Tibial nerve (tissue), 4 donors: Measurements from ENCODE around the gene SOX12. TPM values are rescaled to one million over a fixed set of nuclear protein-coding genes. Genes with fewer than 3 reads are reported as not detected.

Experiments used
- DNase-seq, 2 donors: peaks; one replicate each; pipeline ENCODE4 v3.0.0-alpha.2; 2019; ENCODE audit warnings: low spot score in 2 of 2
- H3K27ac ChIP-seq, 4 donors: fragments of 200-600 bp; sonication (generic) in 3 of 4; one replicate each; pipeline ENCODE4 v1.5.1; 2017 to 2019; ENCODE audit warnings: mild to moderate bottlenecking in 1 of 4
- H3K27me3 ChIP-seq, 2 donors: fragments of 200-600 bp; sonication (generic) in 1 of 2; one replicate each; pipeline versions ENCODE4 v1.5.1 to v1.6.0; 2017 to 2019
- H3K36me3 ChIP-seq, 3 donors: fragments of 200-600 bp; sonication (generic); one replicate each; pipeline ENCODE4 v1.5.1; 2018 to 2019
- H3K4me1 ChIP-seq, 4 donors: fragments of 200-600 bp; sonication (generic) in 3 of 4; one replicate each; pipeline ENCODE4 v1.5.1; 2017 to 2019
- H3K4me3 ChIP-seq, 4 donors: fragments of 200-600 bp; sonication (generic) in 3 of 4; one replicate each; pipeline ENCODE4 v1.5.1; 2017 to 2019; ENCODE audit warnings: mild to moderate bottlenecking in 1 of 4, moderate library complexity in 1 of 4
- H3K9me3 ChIP-seq, 4 donors: fragments of 200-600 bp; sonication (generic) in 3 of 4; one replicate each; pipeline ENCODE4 v1.5.1; 2017 to 2019
- CTCF ChIP-seq, 5 experiments: fragments of 200-600 bp in 3 of 5; fragments of 450-650 bp in 2 of 5; sonication (generic) in 3 of 5; IDR thresholded peaks; one replicate each; pipeline ENCODE4 v1.5.1; 2016 to 2019; ENCODE audit warnings: antibody characterized with exemption in 5 of 5, mild to moderate bottlenecking in 3 of 5, moderate library complexity in 2 of 5
- EP300 ChIP-seq, 2 donors: sonication (generic); formaldehyde crosslinking; IDR thresholded peaks; one replicate each; pipeline ENCODE4 v1.6.1; 2017; ENCODE audit warnings: antibody characterized with exemption in 2 of 2, mild to moderate bottlenecking in 1 of 2
- POLR2A ChIP-seq, 2 donors: fragments of 450-650 bp; IDR thresholded peaks; one replicate each; pipeline ENCODE4 v1.6.1; 2017; ENCODE audit warnings: antibody characterized with exemption in 2 of 2, mild to moderate bottlenecking in 2 of 2, moderate library complexity in 2 of 2
- WGBS, 2 donors: methylation state at CpG; one replicate each; pipeline ENCODE4 v1.1.5; 2018; 5-methylcytosine and 5-hydroxymethylcytosine counted together
- total RNA-seq, 4 donors: library from RNA; depleted of rRNA; stranded (reverse); fragments of >200 nt; gene quantifications; one replicate each; pipeline ENCODE4 v1.1.0, GENCODE V29; 2016

The SOX12 gene
- total RNA-seq, 4 donors from 2014 or later = 4.6 to 9.8 (median 8.6) TPM

GRCh38 chr20:310645-311044, 14.7 kb upstream of the SOX12 start:
- H3K4me3 ChIP-seq = peak overlapping the region in 3 of 4 donors; percentile 51 to 66 (median 53)
- H3K36me3 ChIP-seq = no peaks in the 10 kb centered on the region
- H3K9me3 ChIP-seq = no peaks in the 10 kb centered on the region
- DNase-seq = no peak
- H3K27me3 ChIP-seq = no peaks in the 10 kb centered on the region
- WGBS, 2 donors = 2 to 3% methylated on average over 7 of the region's 7 CpGs
- peak overlapping the region; percentile 83 to 97 (median 94) for H3K27ac ChIP-seq
- TF ChIP-seq POLR2A (IDR thresholded peaks at IDR 0.05) (no peak), CTCF (IDR thresholded peaks at IDR 0.05) (no peak), EP300 (IDR thresholded peaks at IDR 0.05) (no peak)
- peaks cover 0 to 20% (median 7%) of the 10 kb centered on the region in 4 donors for H3K4me1 ChIP-seq

- no peaks in the 10 kb centered on the region for H3K9me3 ChIP-seq
- no peak for DNase-seq
- TF ChIP-seq POLR2A (IDR thresholded peaks at IDR 0.05) (no peak), EP300 (IDR thresholded peaks at IDR 0.05) (no peak), CTCF (IDR thresholded peaks at IDR 0.05) (no peak)
- H3K4me1 ChIP-seq = peaks cover 0 to 20% (median 7%) of the 10 kb centered on the region in 4 donors
- 89 to 94% methylated on average over 7 of the region's 7 CpGs for WGBS, 2 donors
- no peaks in the 10 kb centered on the region for H3K36me3 ChIP-seq
- H3K27ac ChIP-seq = no peak overlapping the region
- no peak overlapping the region for H3K4me3 ChIP-seq
- no peaks in the 10 kb centered on the region for H3K27me3 ChIP-seq
Observed at GRCh38 chr20:311609-312008, 13.7 kb upstream of the SOX12 start.

- Histone ChIP-seq H3K36me3 (no peaks in the 10 kb centered on the region), H3K4me3 (no peak overlapping the region), H3K27ac (no peak overlapping the region), H3K27me3 (no peaks in the 10 kb centered on the region), H3K4me1 (peaks cover 0 to 20% (median 7%) of the 10 kb centered on the region in 4 donors), H3K9me3 (no peaks in the 10 kb centered on the region)
- WGBS, 2 donors = 86 to 88% methylated on average over 8 of the region's 8 CpGs
- DNase-seq = no peak
- TF ChIP-seq CTCF (IDR thresholded peaks at IDR 0.05) (no peak), EP300 (IDR thresholded peaks at IDR 0.05) (no peak), POLR2A (IDR thresholded peaks at IDR 0.05) (no peak)
Observed at GRCh38 chr20:312067-312466, 13.3 kb upstream of the SOX12 start.

GRCh38 chr20:312866-313265, 12.5 kb upstream of the SOX12 start:
- H3K27me3 ChIP-seq = no peaks in the 10 kb centered on the region
- H3K9me3 ChIP-seq = no peaks in the 10 kb centered on the region
- peaks cover 0 to 20% (median 7%) of the 10 kb centered on the region in 4 donors for H3K4me1 ChIP-seq
- no peak overlapping the region for H3K27ac ChIP-seq
- 77 to 82% methylated on average over 1 of the region's 1 CpG for WGBS, 2 donors
- no peaks in the 10 kb centered on the region for H3K36me3 ChIP-seq
- no peak overlapping the region for H3K4me3 ChIP-seq
- no peak for TF ChIP-seq CTCF (IDR thresholded peaks at IDR 0.05)
- no peak for TF ChIP-seq POLR2A (IDR thresholded peaks at IDR 0.05)
- no peak for TF ChIP-seq EP300 (IDR thresholded peaks at IDR 0.05)
- no peak for DNase-seq

GRCh38 chr20:313402-313801, 11.9 kb upstream of the SOX12 start:
- 86 to 89% methylated on average over 5 of the region's 5 CpGs for WGBS, 2 donors
- H3K4me3 ChIP-seq = no peak overlapping the region
- no peaks in the 10 kb centered on the region for H3K27me3 ChIP-seq
- no peak for TF ChIP-seq CTCF (IDR thresholded peaks at IDR 0.05)
- DNase-seq = no peak
- H3K36me3 ChIP-seq = no peaks in the 10 kb centered on the region
- no peak overlapping the region for H3K27ac ChIP-seq
- H3K4me1 ChIP-seq = peaks cover 0 to 20% (median 7%) of the 10 kb centered on the region in 4 donors
- no peaks in the 10 kb centered on the region for H3K9me3 ChIP-seq
